ENCODE measurements around the gene FGF11.

DNA sequence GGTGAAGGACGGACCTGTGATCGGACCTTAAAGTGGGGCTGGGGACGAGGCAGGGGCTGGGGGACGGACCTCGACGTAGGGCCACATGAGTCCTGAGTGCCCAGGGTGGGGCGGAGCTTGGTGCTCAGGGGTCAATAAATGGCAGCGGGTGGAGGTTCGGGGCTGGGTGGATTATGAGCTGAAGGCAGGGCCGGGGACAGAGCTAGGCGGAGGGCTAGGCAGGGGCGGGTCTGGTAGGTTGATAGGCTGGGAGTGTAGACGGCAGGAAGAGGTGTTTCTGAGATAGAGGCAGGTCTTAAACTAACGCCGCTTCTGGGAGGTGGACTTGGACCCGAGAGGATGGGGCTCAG lies 6.3 kb downstream of the FGF11 start:
- TF ChIP-seq, protein P1, sequence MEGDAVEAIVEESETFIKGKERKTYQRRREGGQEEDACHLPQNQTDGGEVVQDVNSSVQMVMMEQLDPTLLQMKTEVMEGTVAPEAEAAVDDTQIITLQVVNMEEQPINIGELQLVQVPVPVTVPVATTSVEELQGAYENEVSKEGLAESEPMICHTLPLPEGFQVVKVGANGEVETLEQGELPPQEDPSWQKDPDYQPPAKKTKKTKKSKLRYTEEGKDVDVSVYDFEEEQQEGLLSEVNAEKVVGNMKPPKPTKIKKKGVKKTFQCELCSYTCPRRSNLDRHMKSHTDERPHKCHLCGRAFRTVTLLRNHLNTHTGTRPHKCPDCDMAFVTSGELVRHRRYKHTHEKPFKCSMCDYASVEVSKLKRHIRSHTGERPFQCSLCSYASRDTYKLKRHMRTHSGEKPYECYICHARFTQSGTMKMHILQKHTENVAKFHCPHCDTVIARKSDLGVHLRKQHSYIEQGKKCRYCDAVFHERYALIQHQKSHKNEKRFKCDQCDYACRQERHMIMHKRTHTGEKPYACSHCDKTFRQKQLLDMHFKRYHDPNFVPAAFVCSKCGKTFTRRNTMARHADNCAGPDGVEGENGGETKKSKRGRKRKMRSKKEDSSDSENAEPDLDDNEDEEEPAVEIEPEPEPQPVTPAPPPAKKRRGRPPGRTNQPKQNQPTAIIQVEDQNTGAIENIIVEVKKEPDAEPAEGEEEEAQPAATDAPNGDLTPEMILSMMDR (IDR thresholded peaks at IDR 0.05), result no peak
- no peak for TF ChIP-seq POLR2A (IDR thresholded peaks at IDR 0.05)
